ENCODE data around the gene PPL. TPM values are rescaled to one million over a fixed set of nuclear protein-coding genes. Genes with fewer than 3 reads are reported as not detected.

Gene PPL
- total and polyA plus RNA-seq, 2 of the 8 experiments (the other 6 are each of a cell fraction or from before 2014, with no cell fraction given) = 11.3 to 29.5 TPM

- no peak for TF ChIP-seq RNF2 (IDR thresholded peaks at IDR 0.05; ENCODE audit: borderline replicate concordance, low read depth, low read length, missing control alignments, poor library complexity, severe bottlenecking)
- TF ChIP-seq SIRT6 (IDR thresholded peaks at IDR 0.05; ENCODE audit: low read length) = no peak
- TF ChIP-seq CBX8 (IDR thresholded peaks at IDR 0.05; ENCODE audit: borderline replicate concordance, low read depth, low read length) = no peak
- TF ChIP-seq TEAD4 (IDR thresholded peaks at IDR 0.05; ENCODE audit: low read depth, low read length) = no peak
- no peak for TF ChIP-seq ZNF274 (IDR thresholded peaks at IDR 0.05; ENCODE audit: borderline replicate concordance, extremely low read depth, low read length)
- TF ChIP-seq KDM4A (IDR thresholded peaks at IDR 0.05; ENCODE audit: low read depth, low read length, severe bottlenecking) = no peak
- no peak for TF ChIP-seq CHD7 (IDR thresholded peaks at IDR 0.05; ENCODE audit: insufficient replicate concordance, low read length)
- TF ChIP-seq GTF2F1 (IDR thresholded peaks at IDR 0.05; ENCODE audit: borderline replicate concordance, low read depth, low read length) = no peak
- TF ChIP-seq RBBP5 (IDR thresholded peaks at IDR 0.05; ENCODE audit: borderline replicate concordance, low read depth, low read length) = no peak
Measured at GRCh38 chr16:4982056-4982867, 45.3 kb upstream of the PPL start (continued).

All from H1 (cell line).